Thymus (tissue), 11 donors: ENCODE measurements around the gene KCNH5. TPM values are rescaled to one million over a fixed set of nuclear protein-coding genes. Genes with fewer than 3 reads are reported as not detected.

Experiments
- DNase-seq, 9 donors: peaks; one replicate each; pipeline ENCODE4 v3.0.0-alpha.2; 2013; ENCODE audit warnings: low spot score in 9 of 9, low read depth in 6 of 9, missing footprints in 1 of 9
- H3K27ac ChIP-seq, 2 donors: one replicate each; pipeline ENCODE4 v1.5.1; 2013; ENCODE audit warnings: control low read depth in 1 of 2, low read depth in 1 of 2, low read length in 1 of 2, mild to moderate bottlenecking in 1 of 2, moderate library complexity in 1 of 2
- H3K27me3 ChIP-seq, 2 donors: one replicate each; pipeline ENCODE4 v1.5.1; 2013; ENCODE audit warnings: low read length in 1 of 2; ENCODE audit not compliant: control insufficient read depth in 2 of 2, insufficient read depth in 1 of 2
- H3K36me3 ChIP-seq, 2 donors: one replicate each; pipeline ENCODE4 v1.5.1; 2013; ENCODE audit warnings: low read length in 1 of 2, mild to moderate bottlenecking in 1 of 2, moderate library complexity in 1 of 2; ENCODE audit not compliant: control insufficient read depth in 2 of 2, insufficient read depth in 2 of 2
- H3K4me1 ChIP-seq, 2 donors: one replicate each; pipeline ENCODE4 v1.5.1; 2013; ENCODE audit warnings: low read length in 2 of 2; ENCODE audit not compliant: control insufficient read depth in 2 of 2, insufficient read depth in 2 of 2
- H3K4me3 ChIP-seq, 2 donors: one replicate each; pipeline ENCODE4 v1.5.1; 2013; ENCODE audit warnings: low read length in 2 of 2, control low read depth in 1 of 2, mild to moderate bottlenecking in 1 of 2
- H3K9me3 ChIP-seq, 2 donors: one replicate each; pipeline ENCODE4 v1.5.1; 2013; ENCODE audit warnings: low read length in 1 of 2, mild to moderate bottlenecking in 1 of 2; ENCODE audit not compliant: control insufficient read depth in 2 of 2, insufficient read depth in 1 of 2
- WGBS: extraction: QIAGEN DNeasy Blood & Tissue Kit; methylation state at CpG from one replicate; pipeline ENCODE4 v1.1.7; 2013; 5-methylcytosine and 5-hydroxymethylcytosine counted together
- polyA plus RNA-seq: library from polyadenylated mRNA; stranded (reverse); fragments of 200-250 nt; gene quantifications from one replicate; pipeline ENCODE4 v1.2.3, GENCODE V29; 2013
- total RNA-seq: library from RNA; stranded (reverse); fragments of 120-200 nt; gene quantifications from one replicate; pipeline ENCODE4 v1.2.4, GENCODE V29; 2013
- donor health status: healthy.

The KCNH5 gene
- total and polyA plus RNA-seq, 2 donors: 0.11 to 0.38 TPM

- 79% methylated on average over 5 of the region's 5 CpGs for WGBS
- no peaks in the 10 kb centered on the region for H3K36me3 ChIP-seq
- no peaks in the 10 kb centered on the region for H3K4me1 ChIP-seq
- H3K9me3 ChIP-seq: no peaks in the 10 kb centered on the region
- no peak overlapping the region for H3K27ac ChIP-seq
- H3K4me3 ChIP-seq: no peak overlapping the region
- no peaks in the 10 kb centered on the region for H3K27me3 ChIP-seq
- no peak for DNase-seq
Observed at GRCh38 chr14:62654641-62655040, 390.6 kb downstream of the KCNH5 start.

Other genes starting within 250 kb of the KCNH5 start
- 1.0 TPM for gene RHOJ, start 159.0 kb upstream of the KCNH5 start, total RNA-seq
- gene RHOJ, start 159.0 kb upstream of the KCNH5 start, polyA plus RNA-seq: 6.0 TPM